HG03469 (cell line): ENCODE measurements around the gene OTOR.

Source experiments
- ATAC-seq: cut with Tn5 transposase; IDR thresholded peaks from one replicate; pipeline ENCODE4 v1.9.1; 2021; ENCODE audit warnings: mild to moderate bottlenecking, moderate library complexity, moderate number of reproducible peaks; ENCODE audit not compliant: unreplicated experiment

Gene OTOR

GRCh38 chr20:16748308-16748900 is at the start of gene OTOR:
TSS of gene OTOR (plus strand) at chr20:16748358. CDS start at chr20:16748402, 44 bp downstream.
- ATAC-seq = no peak

- no peak for ATAC-seq
Observed at GRCh38 chr20:16699293-16699692, 48.9 kb upstream of the OTOR start.

- ATAC-seq = no peak
Observed at GRCh38 chr20:16701296-16701695, 46.9 kb upstream of the OTOR start.

GRCh38 chr20:16703570-16703969 is 44.6 kb upstream of the OTOR start:
- no peak for ATAC-seq

- peak; percentile 35 for ATAC-seq
Observed at GRCh38 chr20:16707674-16708073, 40.5 kb upstream of the OTOR start.

- peak; percentile 7 for ATAC-seq
Observed at GRCh38 chr20:16708602-16709001, 39.6 kb upstream of the OTOR start.

GRCh38 chr20:16709017-16709416 is 39.1 kb upstream of the OTOR start:
- ATAC-seq = peak; percentile 91

- ATAC-seq = peak; percentile 43
Observed at GRCh38 chr20:16710781-16711180, 37.4 kb upstream of the OTOR start.

DNA sequence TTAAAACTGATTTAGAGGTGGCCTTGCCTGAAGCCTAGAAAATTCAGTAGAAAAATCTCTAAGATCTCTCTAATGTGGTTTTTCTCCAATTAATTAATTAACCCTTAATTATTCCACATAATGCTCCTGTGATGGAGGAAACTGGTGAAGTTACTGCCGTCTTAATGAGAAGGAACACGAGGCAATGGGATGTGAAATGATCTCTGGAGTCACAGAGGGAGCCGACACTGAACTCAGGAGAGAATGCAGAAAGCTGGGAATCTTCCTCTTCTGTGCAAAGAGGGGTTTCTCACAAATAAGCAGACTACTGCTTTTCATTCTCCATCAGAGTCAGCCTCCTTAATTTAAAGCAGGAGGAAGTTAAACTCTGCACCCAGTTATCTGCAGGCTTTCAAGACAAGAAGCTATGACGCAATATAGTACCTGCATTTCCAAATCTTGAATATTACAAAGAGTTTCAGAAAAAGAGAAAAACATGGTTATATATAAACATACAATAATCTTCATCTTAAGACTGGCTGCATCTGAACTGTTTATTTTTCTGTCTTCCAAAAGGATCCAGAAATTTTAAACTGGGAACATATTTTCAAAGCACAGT is 36.4 kb upstream of the OTOR start:
- no peak for ATAC-seq

DNA sequence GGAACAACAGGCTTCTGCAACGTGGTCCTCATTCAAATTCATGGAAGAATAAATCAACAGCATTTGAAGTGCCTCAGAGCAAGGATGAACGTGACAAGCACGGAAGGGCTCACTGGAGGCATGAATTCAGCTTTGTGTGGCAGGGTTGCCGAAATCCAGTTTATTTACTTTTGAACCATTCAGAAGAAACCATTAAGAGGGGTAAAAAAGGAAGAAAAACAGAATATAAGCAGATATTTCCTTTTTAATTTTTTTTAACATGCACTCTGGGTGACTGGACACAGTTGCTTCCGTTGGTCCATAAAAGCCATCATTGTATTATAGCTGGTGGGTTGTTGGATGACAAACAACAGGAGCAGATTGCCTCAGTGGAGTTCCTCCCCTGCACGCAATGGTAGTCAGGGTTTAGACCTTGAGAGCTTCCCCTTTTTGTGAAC is 35.6 kb upstream of the OTOR start:
- no peak for ATAC-seq

DNA sequence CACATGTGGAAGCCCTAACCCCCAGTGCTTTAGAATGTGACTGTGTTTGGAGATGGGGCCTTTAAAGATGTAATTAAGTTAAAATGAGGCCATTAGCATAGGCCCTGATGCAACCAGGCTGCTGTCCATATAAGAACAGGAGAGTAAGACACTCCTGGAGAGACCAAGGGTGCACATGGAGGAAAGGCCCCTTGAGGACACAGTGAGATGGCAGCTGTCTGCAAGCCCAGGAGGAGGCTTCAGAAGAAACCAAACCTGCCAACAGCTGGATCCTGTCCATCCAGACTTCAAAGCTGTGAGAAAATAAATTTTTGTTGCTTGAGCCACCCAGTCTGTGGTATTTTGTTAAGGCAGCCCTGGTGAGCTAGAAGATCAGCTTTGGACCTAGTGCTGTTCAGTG is 35.1 kb upstream of the OTOR start:
- no peak for ATAC-seq

DNA sequence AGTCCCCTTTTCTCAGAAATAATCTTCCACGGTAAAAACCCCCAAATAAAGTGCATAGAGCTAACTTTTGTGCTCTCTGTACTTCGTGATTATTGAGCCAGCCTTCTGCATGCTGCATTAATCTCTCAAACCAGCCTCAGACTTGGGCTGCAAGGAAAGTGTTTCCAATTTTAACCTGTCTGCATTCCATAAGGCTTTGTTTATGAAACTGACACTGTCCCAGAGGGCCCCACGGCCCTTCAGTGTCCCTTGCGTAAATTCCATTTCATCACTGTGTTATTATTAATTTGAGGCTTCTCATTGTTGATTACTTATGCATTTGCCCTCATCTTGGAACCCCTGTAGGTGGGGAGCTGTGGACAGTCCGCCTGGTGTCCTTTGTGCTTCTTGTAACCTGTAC is 33.9 kb upstream of the OTOR start:
- no peak for ATAC-seq

- ATAC-seq = no peak
Observed at GRCh38 chr20:16714751-16715150, 33.4 kb upstream of the OTOR start.

DNA sequence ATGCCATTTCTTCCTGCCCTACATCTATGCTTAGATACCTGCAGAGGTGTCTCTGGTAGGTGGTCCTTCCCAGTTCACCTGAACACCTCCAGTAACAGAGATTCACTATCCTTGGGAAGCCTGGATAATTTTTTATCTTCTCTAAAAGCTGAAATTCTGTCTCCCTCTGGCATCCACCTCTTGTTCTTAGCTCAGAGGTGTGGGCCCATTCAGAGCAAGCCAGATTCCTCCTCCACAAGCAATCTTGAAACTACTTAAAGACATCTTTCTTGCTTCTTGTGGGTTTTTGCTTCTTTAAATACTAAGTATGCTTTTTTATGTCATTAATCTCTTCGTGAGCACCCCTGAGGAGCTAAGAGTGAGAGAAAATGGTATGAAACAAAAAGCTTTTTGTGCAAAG is 28.7 kb upstream of the OTOR start:
- no peak for ATAC-seq

DNA sequence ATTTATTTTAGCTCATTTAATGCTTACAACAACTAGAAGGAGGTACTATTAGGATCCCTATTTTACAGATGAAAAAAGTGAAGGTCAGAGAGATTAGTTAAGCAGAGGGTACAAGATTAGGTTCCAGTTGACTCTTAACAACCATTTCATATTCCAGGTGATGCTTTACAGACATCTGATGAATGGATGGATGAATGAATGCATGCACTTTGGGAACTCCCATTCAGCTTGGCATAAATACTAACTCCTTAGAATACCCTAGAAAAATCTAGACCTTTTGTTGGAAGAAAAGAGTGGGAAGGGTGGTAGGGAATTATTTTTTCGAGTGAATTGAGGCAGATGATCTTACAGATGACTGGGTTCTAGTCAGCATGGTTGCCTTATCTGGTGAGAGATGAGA is 19.1 kb upstream of the OTOR start:
- no peak for ATAC-seq

DNA sequence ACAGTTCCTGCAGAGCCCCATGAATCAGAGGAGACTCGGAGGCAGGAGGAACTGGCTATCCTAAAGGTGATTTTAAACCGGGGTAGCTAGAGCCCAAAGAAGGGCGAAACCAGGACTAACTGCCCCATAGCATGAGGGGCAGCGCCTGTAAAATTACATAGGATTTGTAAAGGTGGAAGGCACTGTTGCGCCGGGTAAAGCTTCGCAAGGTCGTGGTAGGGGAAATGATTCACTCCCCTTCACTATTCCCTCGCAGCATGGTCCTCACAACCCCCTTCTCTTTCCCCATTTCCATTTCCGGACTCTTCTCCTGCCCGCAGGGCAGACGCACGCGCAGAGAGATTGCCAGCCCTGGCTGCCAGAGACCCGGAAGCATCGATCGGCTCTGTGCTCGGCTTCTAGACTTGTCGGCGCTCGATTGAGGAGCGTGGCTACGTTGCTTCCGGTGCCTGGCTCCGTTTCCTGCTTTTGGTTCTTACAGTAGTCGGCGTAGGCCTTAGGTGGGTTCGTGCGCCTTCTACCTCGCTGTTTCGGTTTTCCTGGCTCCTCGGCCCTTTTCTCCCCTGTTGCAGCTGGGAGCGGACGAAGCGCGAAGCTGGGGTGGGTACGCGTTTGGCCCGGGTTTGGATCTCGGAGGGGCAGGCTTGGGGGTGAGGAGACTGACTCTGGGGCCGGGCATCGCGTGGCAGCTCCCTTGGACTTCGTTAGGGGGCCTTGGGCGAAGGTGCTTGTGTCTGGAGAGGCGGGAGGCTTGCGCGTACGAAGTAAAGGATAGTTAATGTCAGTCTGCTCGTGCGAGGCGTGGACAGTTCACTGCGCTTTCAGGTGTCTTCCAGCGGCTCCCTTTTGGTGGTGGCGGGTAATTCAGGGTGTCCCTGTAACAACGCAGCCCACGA is 18.3 kb upstream of the OTOR start, which contains the start of gene SNRPB2:
TSS of gene SNRPB2 (plus strand) at position 462 of the 896 bp plus-strand sequence. CDS start 1,677 bp downstream, outside the sequence.
- peak; percentile 96 for ATAC-seq

GRCh38 chr20:16732506-16733152 is 15.5 kb upstream of the OTOR start:
- no peak for ATAC-seq

DNA sequence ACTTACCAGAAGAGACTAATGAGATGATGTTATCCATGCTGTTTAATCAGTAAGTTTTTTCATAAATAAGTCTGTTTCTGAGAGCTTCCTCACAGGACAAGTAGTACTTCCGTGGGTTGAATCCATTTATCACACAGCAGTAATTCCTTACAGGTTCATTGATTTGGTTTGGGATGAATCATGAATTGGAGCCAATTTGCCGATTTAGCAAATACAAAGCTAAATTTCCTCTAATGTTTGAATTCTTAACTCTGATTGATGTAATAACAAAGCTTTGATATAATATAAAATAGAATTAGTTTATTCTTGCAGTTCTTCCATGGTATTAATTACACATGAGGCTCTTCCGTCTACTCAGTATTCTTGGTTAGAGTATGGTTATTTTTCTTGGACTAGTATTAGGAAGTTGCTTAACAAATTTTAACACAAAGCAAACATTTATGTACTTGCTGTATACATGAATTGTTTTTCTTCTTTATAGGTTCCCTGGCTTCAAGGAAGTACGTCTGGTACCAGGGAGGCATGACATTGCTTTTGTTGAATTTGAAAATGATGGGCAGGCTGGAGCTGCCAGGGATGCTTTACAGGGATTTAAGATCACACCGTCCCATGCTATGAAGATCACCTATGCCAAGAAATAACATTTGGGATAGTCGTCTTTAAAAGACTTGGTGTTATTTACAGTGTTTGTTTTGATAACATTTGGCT is 7.6 kb upstream of the OTOR start:
- ATAC-seq = no peak

GRCh38 chr20:16744178-16744807 is 3.9 kb upstream of the OTOR start:
- ATAC-seq = no peak

DNA sequence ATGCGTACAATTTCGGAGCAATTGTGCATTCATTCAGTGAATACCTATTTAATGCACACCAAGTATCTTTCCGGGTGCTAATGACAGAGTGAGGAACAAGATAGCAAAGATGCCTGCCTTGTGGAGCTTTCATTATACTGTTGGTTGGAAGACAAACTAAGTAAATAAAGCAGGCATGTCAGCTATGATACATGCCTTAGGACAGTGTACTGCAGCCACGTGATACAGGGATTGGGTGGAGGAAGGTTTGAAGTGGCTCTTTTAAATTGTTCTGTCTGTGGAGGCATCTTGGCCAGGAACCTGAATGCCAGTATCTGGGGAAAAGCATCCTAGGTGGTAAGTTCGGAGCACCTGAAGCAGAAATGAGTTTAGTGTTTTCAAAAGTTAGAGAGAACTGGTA is 3.0 kb upstream of the OTOR start:
- ATAC-seq = no peak
